Measurements from ENCODE around the gene HECW1. TPM values are rescaled to one million over a fixed set of nuclear protein-coding genes. Genes with fewer than 3 reads are reported as not detected.

The HECW1 gene
- total RNA-seq, 1 donor: 2.9 TPM

- no peak overlapping the region for H3K4me3 ChIP-seq (ENCODE audit: insufficient read depth, low read length)
- no peak overlapping the region for H2AFZ ChIP-seq (ENCODE audit: low read length)
- no peak overlapping the region for H3K4me2 ChIP-seq (ENCODE audit: insufficient read depth, low read length)
- H3K4me1 ChIP-seq (ENCODE audit: insufficient read depth, low read length): no peaks in the 10 kb centered on the region
- H4K20me1 ChIP-seq (ENCODE audit: insufficient read depth, low read length): no peaks in the 10 kb centered on the region
- no peaks in the 10 kb centered on the region for H3K9me3 ChIP-seq (ENCODE audit: low read depth, low read length)
- no peaks in the 10 kb centered on the region for H3K79me2 ChIP-seq (ENCODE audit: insufficient read depth, low read length)
- H3K36me3 ChIP-seq (ENCODE audit: insufficient read depth, low read length): no peaks in the 10 kb centered on the region
- no peak overlapping the region for H3K27ac ChIP-seq (ENCODE audit: low read depth, low read length)
- H3K27me3 ChIP-seq (ENCODE audit: insufficient read depth, low read length): no peaks in the 10 kb centered on the region
- no peak for TF ChIP-seq CTCF (IDR thresholded peaks at IDR 0.05; ENCODE audit: extremely low read depth, low read depth, low read length)
- no peak for DNase-seq (ENCODE audit: insufficient read length, low spot score, missing footprints)
Measured at GRCh38 chr7:43392638-43393330, 280.3 kb downstream of the HECW1 start.

- Histone ChIP-seq H3K9me3 (ENCODE audit: low read depth, low read length) (no peaks in the 10 kb centered on the region), H2AFZ (ENCODE audit: low read length) (no peak overlapping the region), H3K4me1 (ENCODE audit: insufficient read depth, low read length) (no peaks in the 10 kb centered on the region), H4K20me1 (ENCODE audit: insufficient read depth, low read length) (no peaks in the 10 kb centered on the region), H3K4me3 (ENCODE audit: insufficient read depth, low read length) (no peak overlapping the region), H3K27me3 (ENCODE audit: insufficient read depth, low read length) (no peaks in the 10 kb centered on the region), H3K36me3 (ENCODE audit: insufficient read depth, low read length) (no peaks in the 10 kb centered on the region), H3K4me2 (ENCODE audit: insufficient read depth, low read length) (no peak overlapping the region), H3K27ac (ENCODE audit: low read depth, low read length) (no peak overlapping the region), H3K79me2 (ENCODE audit: insufficient read depth, low read length) (no peaks in the 10 kb centered on the region)
- TF ChIP-seq CTCF (IDR thresholded peaks at IDR 0.05; ENCODE audit: extremely low read depth, low read depth, low read length): no peak
- DNase-seq (ENCODE audit: insufficient read length, low spot score, missing footprints): no peak
Measured at GRCh38 chr7:43394441-43395130, 282.1 kb downstream of the HECW1 start.

GRCh38 chr7:43395351-43395750, 282.9 kb downstream of the HECW1 start:
- Histone ChIP-seq H3K27ac (ENCODE audit: low read depth, low read length) (no peak overlapping the region), H3K36me3 (ENCODE audit: insufficient read depth, low read length) (no peaks in the 10 kb centered on the region), H4K20me1 (ENCODE audit: insufficient read depth, low read length) (no peaks in the 10 kb centered on the region), H3K9me3 (ENCODE audit: low read depth, low read length) (no peaks in the 10 kb centered on the region), H3K4me2 (ENCODE audit: insufficient read depth, low read length) (no peak overlapping the region), H3K79me2 (ENCODE audit: insufficient read depth, low read length) (no peaks in the 10 kb centered on the region), H3K4me3 (ENCODE audit: insufficient read depth, low read length) (no peak overlapping the region), H3K27me3 (ENCODE audit: insufficient read depth, low read length) (no peaks in the 10 kb centered on the region), H2AFZ (ENCODE audit: low read length) (no peak overlapping the region), H3K4me1 (ENCODE audit: insufficient read depth, low read length) (no peaks in the 10 kb centered on the region)
- TF ChIP-seq CTCF (IDR thresholded peaks at IDR 0.05; ENCODE audit: extremely low read depth, low read depth, low read length): no peak
- DNase-seq (ENCODE audit: insufficient read length, low spot score, missing footprints): no peak

GRCh38 chr7:43396187-43396740, 283.8 kb downstream of the HECW1 start:
- H3K27me3 ChIP-seq (ENCODE audit: insufficient read depth, low read length): no peaks in the 10 kb centered on the region
- H2AFZ ChIP-seq (ENCODE audit: low read length): no peak overlapping the region
- H3K4me1 ChIP-seq (ENCODE audit: insufficient read depth, low read length): no peaks in the 10 kb centered on the region
- no peaks in the 10 kb centered on the region for H3K79me2 ChIP-seq (ENCODE audit: insufficient read depth, low read length)
- H3K4me2 ChIP-seq (ENCODE audit: insufficient read depth, low read length): no peak overlapping the region
- H4K20me1 ChIP-seq (ENCODE audit: insufficient read depth, low read length): no peaks in the 10 kb centered on the region
- no peak overlapping the region for H3K4me3 ChIP-seq (ENCODE audit: insufficient read depth, low read length)
- H3K9me3 ChIP-seq (ENCODE audit: low read depth, low read length): no peaks in the 10 kb centered on the region
- no peak for DNase-seq (ENCODE audit: insufficient read length, low spot score, missing footprints)
- TF ChIP-seq CTCF (IDR thresholded peaks at IDR 0.05; ENCODE audit: extremely low read depth, low read depth, low read length): no peak
- no peak overlapping the region for H3K27ac ChIP-seq (ENCODE audit: low read depth, low read length)
- no peaks in the 10 kb centered on the region for H3K36me3 ChIP-seq (ENCODE audit: insufficient read depth, low read length)
